WERI-Rb-1 (cell line): ENCODE results near the gene GOLGA8T.
A peak's percentile ranks its signal among the peaks of the same experiment; 100 is the strongest.
"Not testable (repeated sequence)": the region's sequence is repeated elsewhere in the genome, so short reads cannot be mapped to it uniquely, and the experiment has no call there.

ENCODE experiments used
- DNase-seq: peaks from one replicate; pipeline ENCODE4 v3.0.0-alpha.2; 2020
- H3K27ac ChIP-seq: fragments of 250-450 bp; sonication (Bioruptor Pico); 2 replicates; pipeline ENCODE4 v1.5.1; 2020; ENCODE audit warnings: mild to moderate bottlenecking, moderate library complexity
- H3K27me3 ChIP-seq: fragments of 250-450 bp; sonication (Bioruptor Pico); 2 replicates; pipeline ENCODE4 v1.5.1; 2021; ENCODE audit warnings: mild to moderate bottlenecking, low read depth, moderate library complexity; ENCODE audit not compliant: insufficient read depth, severe bottlenecking
- H3K36me3 ChIP-seq: fragments of 250-450 bp; sonication (Bioruptor Pico); 2 replicates; pipeline ENCODE4 v1.5.1; 2020; ENCODE audit warnings: mild to moderate bottlenecking, moderate library complexity
- H3K4me3 ChIP-seq: 2 replicates; pipeline ENCODE4 v1.5.1; 2011; ENCODE audit warnings: low read depth, mild to moderate bottlenecking, control low read depth, low read length
- H3K9me3 ChIP-seq: fragments of 250-450 bp; sonication (Bioruptor Pico); 2 replicates; pipeline ENCODE4 v1.5.1; 2021; ENCODE audit warnings: mild to moderate bottlenecking, moderate library complexity; ENCODE audit not compliant: severe bottlenecking

Gene GOLGA8T

GRCh38 chr15:30134751-30135150 lies at the start of gene GOLGA8T:
TSS of gene GOLGA8T (plus strand) at chr15:30135051. CDS start at chr15:30135149, 98 bp downstream.
- not testable (repeated sequence) for H3K27me3 ChIP-seq, DNase-seq, H3K36me3 ChIP-seq, H3K9me3 ChIP-seq, H3K27ac ChIP-seq, H3K4me3 ChIP-seq

DNA sequence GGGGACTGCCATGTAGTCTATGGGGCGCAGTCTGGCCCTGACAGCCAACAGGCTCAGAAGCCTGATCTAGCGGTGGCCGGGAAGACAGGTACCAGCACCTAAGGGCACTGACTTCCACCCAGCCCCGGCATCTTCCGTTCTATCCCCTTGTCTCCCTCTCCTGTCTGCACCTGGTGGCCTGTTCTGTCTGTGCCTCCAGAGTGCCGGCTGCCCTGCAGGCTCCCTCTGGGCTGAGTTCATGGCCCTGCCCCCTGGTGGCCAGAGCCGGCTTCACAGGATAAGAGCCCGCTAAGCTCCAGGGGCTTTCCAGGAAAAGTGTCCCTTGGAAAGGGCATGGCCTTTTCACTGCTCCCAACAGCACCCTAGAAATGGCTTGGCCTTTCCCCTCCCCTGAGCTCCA lies 37.0 kb upstream of the GOLGA8T start:
- DNase-seq, H3K36me3 ChIP-seq, H3K9me3 ChIP-seq, H3K27me3 ChIP-seq, H3K27ac ChIP-seq, H3K4me3 ChIP-seq: not testable (repeated sequence)

- not testable (repeated sequence) for H3K27me3 ChIP-seq, DNase-seq, H3K9me3 ChIP-seq, H3K36me3 ChIP-seq, H3K4me3 ChIP-seq, H3K27ac ChIP-seq
Measured at GRCh38 chr15:30102890-30103289, 32.0 kb upstream of the GOLGA8T start.

DNA sequence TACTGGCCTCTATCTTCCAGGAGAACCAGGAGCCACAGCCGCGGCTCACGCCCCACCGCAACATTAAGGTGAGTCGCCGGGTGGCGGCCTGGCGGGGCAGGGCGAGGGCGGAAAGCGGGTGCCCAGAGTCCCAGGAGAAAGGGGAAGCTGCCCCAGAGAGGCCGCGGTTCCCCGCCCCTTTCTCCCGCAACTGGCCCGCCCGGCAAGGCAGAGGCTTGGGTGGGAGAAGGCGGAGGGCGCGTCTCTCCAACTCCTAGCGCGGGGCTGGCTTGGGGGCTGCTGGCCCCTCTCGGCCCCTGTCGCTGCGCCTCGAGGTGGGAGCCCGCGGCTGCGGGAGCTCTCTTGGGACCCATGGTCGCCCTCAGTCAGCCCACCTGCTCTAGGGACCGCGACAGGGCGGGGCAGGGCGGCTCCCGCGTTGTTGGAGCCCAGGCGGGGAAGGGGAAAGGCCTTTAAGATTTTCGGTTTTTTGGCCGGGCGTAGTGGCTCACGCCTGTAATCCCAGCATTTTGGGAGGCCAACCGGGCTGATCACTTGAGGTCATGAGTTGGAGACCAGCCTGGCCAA lies 30.8 kb upstream of the GOLGA8T start:
- DNase-seq: peak; percentile 7
- H3K27ac ChIP-seq, H3K36me3 ChIP-seq, H3K27me3 ChIP-seq, H3K9me3 ChIP-seq: not testable (repeated sequence)
- H3K4me3 ChIP-seq: peak overlapping the region; percentile 46

GRCh38 chr15:30110591-30110990 lies 24.3 kb upstream of the GOLGA8T start:
- not testable (repeated sequence) for H3K27ac ChIP-seq, H3K4me3 ChIP-seq, H3K27me3 ChIP-seq, H3K9me3 ChIP-seq, H3K36me3 ChIP-seq, DNase-seq

DNA sequence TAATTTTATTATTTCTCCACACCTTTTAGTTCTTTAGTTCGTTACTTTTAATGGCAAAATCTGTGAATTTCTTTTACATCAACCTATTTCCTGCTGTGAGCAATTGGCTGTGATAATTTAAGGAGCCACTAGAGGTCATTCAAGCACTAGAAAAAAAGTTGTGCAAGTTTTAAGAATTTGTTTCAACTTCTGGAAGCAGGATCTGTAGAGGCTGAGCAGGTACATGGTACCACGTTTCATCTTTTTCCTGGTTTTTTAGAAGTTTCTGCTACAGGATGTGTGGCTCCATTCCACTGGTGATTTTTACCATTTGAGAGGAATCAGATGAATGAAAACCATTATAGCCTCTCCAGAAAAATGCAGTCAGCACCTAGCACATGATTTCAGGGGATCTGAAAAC lies 4.8 kb upstream of the GOLGA8T start:
- DNase-seq, H3K36me3 ChIP-seq, H3K27ac ChIP-seq: not testable (repeated sequence)

GRCh38 chr15:30143246-30143645 lies 8.4 kb downstream of the GOLGA8T start:
- H3K9me3 ChIP-seq, H3K27ac ChIP-seq, H3K4me3 ChIP-seq, H3K27me3 ChIP-seq, DNase-seq, H3K36me3 ChIP-seq: not testable (repeated sequence)

More for the DNA sequence above, 4.8 kb upstream of the GOLGA8T start:
- not testable (repeated sequence) for H3K27me3 ChIP-seq, H3K9me3 ChIP-seq, H3K4me3 ChIP-seq

DNA sequence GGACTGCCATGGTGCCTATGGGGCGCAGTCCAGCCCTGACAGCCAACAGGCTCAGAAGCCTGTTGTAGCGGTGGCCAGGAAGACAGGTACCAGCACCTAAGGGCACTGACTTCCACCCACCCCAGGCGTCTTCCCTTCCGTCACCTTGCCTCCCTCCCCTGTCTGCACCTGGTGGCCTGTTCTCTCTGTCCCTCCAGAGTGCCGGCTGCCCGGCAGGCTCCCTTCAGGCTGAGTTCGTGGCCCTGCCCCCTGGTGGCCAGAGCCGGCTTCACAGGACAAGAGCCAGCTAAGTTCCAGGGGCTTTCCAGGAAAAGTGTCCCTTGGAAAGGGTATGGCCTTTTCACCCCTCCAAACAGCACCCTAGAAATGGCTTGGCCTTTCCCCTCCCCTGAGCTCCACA lies 15.0 kb downstream of the GOLGA8T start:
- H3K27me3 ChIP-seq, DNase-seq, H3K9me3 ChIP-seq, H3K36me3 ChIP-seq, H3K27ac ChIP-seq, H3K4me3 ChIP-seq: not testable (repeated sequence)

GRCh38 chr15:30162479-30163357 lies 27.9 kb downstream of the GOLGA8T start:
- not testable (repeated sequence) for DNase-seq, H3K9me3 ChIP-seq, H3K36me3 ChIP-seq, H3K27ac ChIP-seq, H3K27me3 ChIP-seq, H3K4me3 ChIP-seq

DNA sequence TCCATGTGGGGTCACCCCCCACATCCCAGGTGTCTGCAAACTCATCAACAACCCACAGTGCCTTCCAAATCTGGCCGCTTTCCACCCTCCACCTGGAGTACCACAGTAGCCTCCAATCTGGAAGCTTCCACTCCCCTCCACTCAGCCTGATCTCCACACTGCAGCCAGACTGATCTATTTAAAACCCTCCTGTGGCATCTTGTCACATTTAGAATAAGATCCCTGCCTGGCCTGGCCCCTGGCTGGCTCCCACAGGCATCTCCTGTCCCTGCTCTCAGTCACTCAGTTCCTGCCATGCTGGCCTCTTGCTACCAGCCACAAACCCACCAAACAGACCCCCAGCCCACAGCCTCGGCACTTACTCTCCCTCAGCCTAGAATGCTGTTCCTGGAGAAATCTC lies 28.9 kb downstream of the GOLGA8T start:
- DNase-seq, H3K9me3 ChIP-seq, H3K27me3 ChIP-seq, H3K4me3 ChIP-seq, H3K36me3 ChIP-seq, H3K27ac ChIP-seq: not testable (repeated sequence)

DNA sequence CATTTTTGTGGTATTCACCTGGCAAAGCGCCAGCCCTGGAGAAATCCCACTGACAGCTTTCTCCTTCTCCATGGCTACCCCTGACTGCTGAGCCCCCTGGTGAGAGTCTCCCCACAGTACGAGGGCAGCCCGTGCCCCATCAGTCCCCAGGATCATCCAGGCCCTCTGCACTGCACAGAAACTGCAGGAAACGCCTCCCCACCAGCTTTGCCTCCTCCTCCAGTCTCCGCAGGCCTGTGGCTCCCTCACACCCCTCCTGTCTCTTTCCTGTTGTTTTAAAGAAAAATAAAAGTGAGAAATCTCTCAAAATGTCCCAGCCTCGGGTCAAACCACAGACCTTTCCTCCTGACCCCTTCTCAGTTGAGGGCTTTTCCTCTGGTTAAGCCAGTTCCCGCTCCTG lies 29.4 kb downstream of the GOLGA8T start:
- not testable (repeated sequence) for DNase-seq, H3K9me3 ChIP-seq, H3K27ac ChIP-seq, H3K36me3 ChIP-seq, H3K27me3 ChIP-seq, H3K4me3 ChIP-seq

DNA sequence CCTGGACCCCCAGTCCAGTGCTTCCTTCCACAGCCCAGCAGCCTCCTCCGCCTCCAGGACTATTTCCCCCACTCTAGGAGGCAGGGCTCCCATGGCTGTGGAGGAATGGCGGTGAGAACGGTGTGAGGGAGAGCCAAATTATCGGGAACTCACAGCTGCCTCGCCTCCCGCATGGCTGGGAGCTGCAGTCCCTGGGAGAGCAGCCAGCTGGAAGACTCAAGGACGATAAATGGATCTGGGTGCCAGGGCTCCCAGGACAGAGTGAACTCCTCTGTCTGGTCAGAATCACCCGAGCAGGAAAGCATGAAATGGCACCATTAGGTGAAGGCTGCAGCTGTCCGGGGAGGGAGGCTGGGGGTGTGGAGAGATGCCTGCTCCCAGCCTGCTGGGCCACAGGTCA lies 32.6 kb downstream of the GOLGA8T start:
- DNase-seq, H3K36me3 ChIP-seq, H3K4me3 ChIP-seq, H3K27ac ChIP-seq, H3K27me3 ChIP-seq, H3K9me3 ChIP-seq: not testable (repeated sequence)

GRCh38 chr15:30167886-30168285 lies 33.0 kb downstream of the GOLGA8T start:
- DNase-seq, H3K27ac ChIP-seq, H3K27me3 ChIP-seq: not testable (repeated sequence)

GRCh38 chr15:30171452-30171851 lies 36.6 kb downstream of the GOLGA8T start:
- not testable (repeated sequence) for H3K9me3 ChIP-seq, H3K4me3 ChIP-seq, H3K36me3 ChIP-seq, DNase-seq, H3K27ac ChIP-seq, H3K27me3 ChIP-seq

More at GRCh38 chr15:30167886-30168285, 33.0 kb downstream of the GOLGA8T start:
- H3K9me3 ChIP-seq, H3K4me3 ChIP-seq, H3K36me3 ChIP-seq: not testable (repeated sequence)
